Left lung (tissue), 10 donors: ENCODE results near the gene ATP11C. TPM values are rescaled to one million over a fixed set of nuclear protein-coding genes. Genes with fewer than 3 reads are reported as not detected.

Source experiments
- ATAC-seq: fragments of 200-7000 bp; cut with Tn5 transposase; one replicate; pipeline ENCODE4 v1.9.1; 2020; ENCODE audit warnings: moderate library complexity
- DNase-seq, 4 donors: peaks; one replicate each; pipeline ENCODE4 v3.0.0-alpha.2; 2013 to 2020
- H3K27ac ChIP-seq, 2 donors: fragments of 200-600 bp; sonication (generic) in 1 of 2; one replicate each; pipeline versions ENCODE4 v1.5.0 to v1.8.0; 2020 to 2021
- H3K27me3 ChIP-seq, 2 donors: fragments of 200-600 bp; sonication (generic) in 1 of 2; one replicate each; pipeline versions ENCODE4 v1.5.0 to v1.8.0; 2020 to 2021
- H3K36me3 ChIP-seq, 2 donors: fragments of 200-600 bp; sonication (generic) in 1 of 2; one replicate each; pipeline versions ENCODE4 v1.5.0 to v1.8.0; 2020 to 2021
- H3K4me1 ChIP-seq, 2 donors: fragments of 200-600 bp; one replicate each; pipeline ENCODE4 v1.8.0; 2021
- H3K4me3 ChIP-seq, 2 donors: fragments of 200-600 bp; sonication (generic) in 1 of 2; one replicate each; pipeline versions ENCODE4 v1.5.0 to v1.8.0; 2020 to 2021; ENCODE audit warnings: mild to moderate bottlenecking in 1 of 2
- H3K9me3 ChIP-seq, 2 donors: fragments of 200-600 bp; sonication (generic) in 1 of 2; one replicate each; pipeline versions ENCODE4 v1.5.0 to v1.8.0; 2020 to 2021
- intact Hi-C, 2 donors: fragments of 100-400 bp; cut with DNase I; formaldehyde crosslinking; loops; one replicate each; pipeline versions ENCODE4 v1.11.2 to v1.14.2; 2022
- polyA plus RNA-seq, 6 donors: library from polyadenylated mRNA; unstranded; fragments of 120-200 nt; gene quantifications; one replicate each; pipeline ENCODE4 v1.2.1, GENCODE V29; 2013; ENCODE audit not compliant: insufficient read length in 6 of 6
- total RNA-seq, 2 donors: library from RNA; stranded (reverse); fragmentation: NEBNext Ultra II Directional; extraction: Animal tissue kit (Norgen Biotek cat#: 25700); gene quantifications; one replicate each; pipeline ENCODE4 v1.2.1, GENCODE V29; 2021
- TF ChIP-seq, protein P1 (sequence below), 2 donors: fragments of 200-600 bp; sonication (generic) in 1 of 2; IDR thresholded peaks; one replicate each; pipeline versions ENCODE4 v1.5.0 to v1.8.0; 2021; ENCODE audit warnings: antibody characterized with exemption in 2 of 2
- donor health status: DM: no; HTN: yes; CAD: no.
- donor health status: DM: no; HTN: no; CAD: no.

The ATP11C gene
- total and polyA plus RNA-seq, 8 donors: 11.1 to 24.7 (median 23.1) TPM

DNA sequence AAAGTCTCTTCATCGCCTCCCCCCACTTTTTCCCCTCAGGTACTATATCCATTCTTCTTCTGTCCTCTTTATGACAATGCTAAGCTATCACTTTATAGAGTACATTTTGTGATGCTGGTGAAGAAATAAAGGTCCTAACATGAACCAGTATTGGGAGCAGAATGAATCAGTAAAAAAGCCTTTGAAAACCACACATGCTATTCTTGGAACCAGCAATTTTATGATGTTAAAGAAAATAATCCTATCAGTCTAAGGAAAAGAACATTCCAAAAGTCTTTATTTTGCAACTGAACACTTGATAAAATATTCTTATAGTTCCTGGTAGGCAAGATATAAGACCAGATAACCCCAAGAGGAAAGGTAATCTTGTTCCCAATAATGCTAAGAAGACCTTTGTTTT is 117.1 kb downstream of the ATP11C start:
- H3K27me3 ChIP-seq: no peaks in the 10 kb centered on the region
- ATAC-seq (no peak), DNase-seq (no peak)
- H3K4me1 ChIP-seq: no peaks in the 10 kb centered on the region
- intact Hi-C loops: no loop called here
- no peak overlapping the region for H3K27ac ChIP-seq
- H3K36me3 ChIP-seq: no peaks in the 10 kb centered on the region
- no peaks in the 10 kb centered on the region for H3K9me3 ChIP-seq
- TF ChIP-seq, protein P1, sequence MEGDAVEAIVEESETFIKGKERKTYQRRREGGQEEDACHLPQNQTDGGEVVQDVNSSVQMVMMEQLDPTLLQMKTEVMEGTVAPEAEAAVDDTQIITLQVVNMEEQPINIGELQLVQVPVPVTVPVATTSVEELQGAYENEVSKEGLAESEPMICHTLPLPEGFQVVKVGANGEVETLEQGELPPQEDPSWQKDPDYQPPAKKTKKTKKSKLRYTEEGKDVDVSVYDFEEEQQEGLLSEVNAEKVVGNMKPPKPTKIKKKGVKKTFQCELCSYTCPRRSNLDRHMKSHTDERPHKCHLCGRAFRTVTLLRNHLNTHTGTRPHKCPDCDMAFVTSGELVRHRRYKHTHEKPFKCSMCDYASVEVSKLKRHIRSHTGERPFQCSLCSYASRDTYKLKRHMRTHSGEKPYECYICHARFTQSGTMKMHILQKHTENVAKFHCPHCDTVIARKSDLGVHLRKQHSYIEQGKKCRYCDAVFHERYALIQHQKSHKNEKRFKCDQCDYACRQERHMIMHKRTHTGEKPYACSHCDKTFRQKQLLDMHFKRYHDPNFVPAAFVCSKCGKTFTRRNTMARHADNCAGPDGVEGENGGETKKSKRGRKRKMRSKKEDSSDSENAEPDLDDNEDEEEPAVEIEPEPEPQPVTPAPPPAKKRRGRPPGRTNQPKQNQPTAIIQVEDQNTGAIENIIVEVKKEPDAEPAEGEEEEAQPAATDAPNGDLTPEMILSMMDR (IDR thresholded peaks at IDR 0.05): no peak
- no peak overlapping the region for H3K4me3 ChIP-seq

DNA sequence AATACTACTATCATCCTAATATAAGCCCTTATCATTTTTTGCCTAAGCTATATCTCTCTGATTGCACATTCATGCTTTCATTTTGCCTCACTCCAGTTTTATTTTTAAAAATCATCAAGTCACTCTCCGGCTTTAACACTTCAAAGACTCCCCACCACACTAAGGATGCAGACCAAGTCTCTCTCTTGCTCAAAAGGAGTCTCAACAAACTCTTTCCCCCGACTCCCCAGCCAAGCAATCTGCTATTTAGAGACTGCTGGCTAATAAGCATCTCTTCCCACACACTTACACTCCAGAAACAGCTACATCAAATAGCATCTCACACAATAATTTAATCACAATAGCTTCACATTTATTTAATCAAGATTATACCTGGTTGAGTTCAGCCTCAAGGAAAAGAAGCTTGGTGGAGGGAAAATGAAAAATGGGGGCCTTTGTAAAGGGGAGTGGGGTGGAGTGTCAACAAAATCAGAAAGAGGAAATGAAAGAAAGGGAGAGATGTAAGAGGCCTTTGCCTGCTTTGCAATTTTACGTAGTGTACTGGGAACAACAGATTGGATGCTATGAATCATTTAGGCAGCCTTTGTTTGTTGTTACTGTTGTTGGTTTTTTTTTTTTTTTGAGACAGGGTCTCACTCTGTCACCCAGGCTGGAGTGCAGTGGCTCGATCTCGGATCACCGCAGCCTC is 120.8 kb downstream of the ATP11C start:
- no peak overlapping the region for H3K27ac ChIP-seq

DNA sequence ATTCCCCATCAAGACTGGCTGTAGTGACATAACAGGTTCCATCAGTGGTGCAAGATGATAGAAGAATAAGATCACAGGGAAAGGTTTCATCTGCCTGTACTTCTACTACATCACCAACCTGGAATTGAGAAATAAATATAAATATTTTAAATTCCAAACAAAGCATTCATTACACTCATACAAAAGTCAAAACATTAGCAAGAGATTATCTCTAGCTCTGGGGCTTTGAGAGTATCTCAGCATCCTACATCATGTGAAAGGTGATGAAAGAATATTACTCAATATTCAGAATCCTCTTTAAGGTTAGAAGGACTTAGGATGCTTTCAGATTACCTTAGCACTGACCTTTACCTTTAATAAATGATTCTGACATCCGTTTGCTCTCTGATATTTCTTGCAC is 128.4 kb downstream of the ATP11C start:
- no peaks in the 10 kb centered on the region for H3K27me3 ChIP-seq
- intact Hi-C loops: no loop called here
- no peak for DNase-seq
- TF ChIP-seq, protein P1 (IDR thresholded peaks at IDR 0.05): no peak
- peaks cover 0 to 18% of the 10 kb centered on the region in 2 donors for H3K36me3 ChIP-seq
- H3K4me1 ChIP-seq: no peaks in the 10 kb centered on the region
- H3K27ac ChIP-seq: no peak overlapping the region
- ATAC-seq: no peak
- H3K9me3 ChIP-seq: no peaks in the 10 kb centered on the region
- no peak overlapping the region for H3K4me3 ChIP-seq

More for the DNA sequence above, 120.8 kb downstream of the ATP11C start:
- no peaks in the 10 kb centered on the region for H3K4me1 ChIP-seq
- intact Hi-C loops: no loop called here
- no peaks in the 10 kb centered on the region for H3K36me3 ChIP-seq
- no peak for DNase-seq
- H3K9me3 ChIP-seq: no peaks in the 10 kb centered on the region
- TF ChIP-seq, protein P1 (IDR thresholded peaks at IDR 0.05): no peak
- no peak for ATAC-seq
- H3K4me3 ChIP-seq: no peak overlapping the region
- H3K27me3 ChIP-seq: no peaks in the 10 kb centered on the region

DNA sequence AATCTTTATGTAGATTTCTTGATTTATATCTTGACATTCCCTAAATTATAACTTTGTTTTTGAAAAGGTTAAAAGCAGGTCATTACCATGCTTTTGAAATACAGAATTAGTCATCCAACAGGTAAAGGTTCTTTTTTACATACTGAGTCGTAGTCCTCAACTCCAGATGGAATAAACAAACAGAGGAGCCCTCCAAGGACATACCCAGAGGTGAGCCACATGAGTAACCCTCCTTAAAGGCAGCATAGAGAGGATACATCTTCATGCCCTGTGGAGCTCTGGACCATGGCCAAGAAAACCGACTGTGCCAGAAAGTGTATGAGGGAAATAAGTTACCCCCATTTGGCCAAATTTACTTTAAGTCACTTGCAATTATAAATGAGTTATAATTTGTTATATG is 129.6 kb downstream of the ATP11C start:
- ATAC-seq (no peak), DNase-seq (no peak)
- Histone ChIP-seq H3K9me3 (no peaks in the 10 kb centered on the region), H3K27ac (no peak overlapping the region), H3K36me3 (peaks cover 0 to 18% of the 10 kb centered on the region in 2 donors), H3K4me1 (no peaks in the 10 kb centered on the region), H3K27me3 (no peaks in the 10 kb centered on the region), H3K4me3 (no peak overlapping the region)
- intact Hi-C loops: no loop called here
- TF ChIP-seq, protein P1 (IDR thresholded peaks at IDR 0.05): no peak

DNA sequence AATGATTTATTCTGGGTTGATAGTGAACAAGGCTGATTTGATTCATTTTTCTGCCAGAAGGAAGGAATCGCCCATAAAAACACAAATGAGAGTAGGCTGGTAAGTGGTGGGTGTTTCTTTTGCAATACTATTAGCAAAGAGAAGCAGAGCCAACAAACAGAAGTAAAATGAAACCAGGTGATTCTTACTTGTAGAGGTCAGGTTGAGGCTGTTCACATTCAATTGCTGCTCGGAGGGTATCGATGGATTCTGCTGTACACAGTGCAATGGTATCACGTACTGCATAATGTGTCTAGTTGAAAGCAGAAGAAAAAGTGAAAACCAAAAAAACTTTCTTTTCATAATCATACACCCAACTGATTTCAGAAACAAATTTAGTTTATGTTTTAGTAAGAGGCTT is 130.8 kb downstream of the ATP11C start:
- H3K27me3 ChIP-seq: no peaks in the 10 kb centered on the region
- no peak overlapping the region for H3K4me3 ChIP-seq
- no peaks in the 10 kb centered on the region for H3K4me1 ChIP-seq
- TF ChIP-seq, protein P1 (IDR thresholded peaks at IDR 0.05): no peak
- intact Hi-C loops: no loop called here
- no peak for ATAC-seq
- H3K36me3 ChIP-seq: peaks cover 0 to 24% of the 10 kb centered on the region in 2 donors
- H3K27ac ChIP-seq: no peak overlapping the region
- DNase-seq: no peak
- H3K9me3 ChIP-seq: no peaks in the 10 kb centered on the region
